HG03575 (cell line): ENCODE results near the gene PLA2G4C.
"Not testable (repeated sequence)": the region's sequence is repeated elsewhere in the genome, so short reads cannot be mapped to it uniquely, and the experiment has no call there.

Experiments
- ATAC-seq: cut with Tn5 transposase; IDR thresholded peaks from one replicate; pipeline ENCODE4 v1.9.1; 2021; ENCODE audit not compliant: unreplicated experiment, insufficient number of reproducible peaks, low FRiP score; ENCODE audit errors: extremely low read depth

PLA2G4C gene

DNA sequence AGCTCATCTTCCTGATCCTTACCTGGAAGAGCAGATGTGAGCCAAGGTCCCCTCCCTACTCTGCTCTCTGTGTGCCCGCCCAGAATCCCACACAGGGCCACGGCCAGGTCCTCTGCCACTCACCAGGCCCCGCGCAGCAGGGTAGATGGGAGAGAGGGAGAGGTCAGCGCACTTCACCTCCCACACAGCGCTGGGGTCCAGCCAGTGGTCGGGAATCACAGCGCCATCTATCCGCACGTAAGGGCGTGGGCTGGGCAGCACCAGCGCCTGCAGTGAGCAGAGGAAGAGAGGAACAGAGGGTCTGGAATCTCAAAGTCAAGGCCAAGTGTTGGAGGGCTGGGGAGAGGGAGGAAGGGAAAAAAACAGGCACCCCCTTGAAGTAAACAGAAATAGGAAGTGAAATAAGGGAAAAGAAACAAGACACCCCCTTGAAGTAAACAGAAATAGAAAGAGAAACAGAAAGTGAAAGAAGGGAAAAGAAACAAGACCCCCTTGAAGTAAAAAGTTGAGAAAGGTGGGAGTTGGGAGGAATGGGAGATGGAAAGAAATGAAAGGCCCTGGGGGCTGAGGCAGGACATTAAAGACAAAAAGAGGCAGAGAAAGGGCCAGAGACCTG lies 7.0 kb upstream of the PLA2G4C start:
- no peak for ATAC-seq

DNA sequence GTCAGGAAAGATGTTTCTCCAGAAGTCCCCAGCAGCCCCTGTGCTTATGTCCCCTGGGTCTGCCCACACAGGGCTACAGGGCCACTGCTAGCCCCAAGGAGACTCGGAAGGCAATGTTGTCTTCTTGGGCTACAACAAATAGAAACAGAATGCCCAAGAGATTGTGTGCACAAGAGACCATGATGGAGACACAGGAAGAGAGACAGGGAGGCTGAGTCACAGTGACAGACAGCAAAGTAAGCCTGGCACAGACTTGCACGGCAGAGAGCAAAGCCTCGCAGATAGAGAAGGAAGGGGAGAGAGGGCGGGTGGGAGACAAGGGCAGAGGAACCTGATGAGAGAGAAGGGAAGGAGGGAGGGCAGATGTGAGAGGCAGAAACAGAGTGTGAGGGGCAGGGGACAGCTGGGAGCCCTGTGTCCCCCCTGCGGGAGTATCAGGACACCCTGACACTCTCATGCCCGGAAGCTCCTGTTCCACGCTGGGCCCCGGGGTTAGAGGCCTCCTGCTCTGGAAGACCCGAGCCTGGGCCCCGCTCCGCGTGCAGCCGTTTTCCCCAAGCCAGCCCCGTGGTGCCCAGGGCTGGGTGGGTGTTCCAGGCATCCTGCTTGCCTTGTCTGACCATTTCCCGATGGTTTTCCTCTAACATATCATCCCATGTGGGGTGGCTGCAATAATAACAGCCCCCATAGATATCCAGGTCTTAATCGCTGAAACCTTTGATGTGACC lies 2.7 kb upstream of the PLA2G4C start:
- ATAC-seq: no peak

DNA sequence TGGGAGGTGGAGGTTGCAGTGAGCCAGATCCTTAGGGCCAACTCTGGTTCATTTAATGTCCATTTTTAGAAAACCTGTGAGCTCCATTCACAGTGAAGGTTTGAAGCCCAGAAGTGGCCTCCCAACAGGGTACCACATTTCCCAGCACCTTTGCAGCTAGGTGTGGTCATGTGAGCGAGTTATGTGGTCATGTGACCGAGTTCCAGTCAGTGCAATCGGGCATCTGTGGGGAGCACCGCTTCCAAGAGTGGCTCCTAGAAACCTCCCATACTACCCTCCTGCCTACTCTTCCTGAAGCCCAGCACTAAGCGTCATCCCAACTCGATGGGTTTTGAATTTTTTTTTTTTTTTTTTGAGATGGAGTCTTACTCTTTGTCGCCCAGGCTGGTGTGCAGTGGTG lies 663 bp upstream of the PLA2G4C start:
- ATAC-seq: no peak

DNA sequence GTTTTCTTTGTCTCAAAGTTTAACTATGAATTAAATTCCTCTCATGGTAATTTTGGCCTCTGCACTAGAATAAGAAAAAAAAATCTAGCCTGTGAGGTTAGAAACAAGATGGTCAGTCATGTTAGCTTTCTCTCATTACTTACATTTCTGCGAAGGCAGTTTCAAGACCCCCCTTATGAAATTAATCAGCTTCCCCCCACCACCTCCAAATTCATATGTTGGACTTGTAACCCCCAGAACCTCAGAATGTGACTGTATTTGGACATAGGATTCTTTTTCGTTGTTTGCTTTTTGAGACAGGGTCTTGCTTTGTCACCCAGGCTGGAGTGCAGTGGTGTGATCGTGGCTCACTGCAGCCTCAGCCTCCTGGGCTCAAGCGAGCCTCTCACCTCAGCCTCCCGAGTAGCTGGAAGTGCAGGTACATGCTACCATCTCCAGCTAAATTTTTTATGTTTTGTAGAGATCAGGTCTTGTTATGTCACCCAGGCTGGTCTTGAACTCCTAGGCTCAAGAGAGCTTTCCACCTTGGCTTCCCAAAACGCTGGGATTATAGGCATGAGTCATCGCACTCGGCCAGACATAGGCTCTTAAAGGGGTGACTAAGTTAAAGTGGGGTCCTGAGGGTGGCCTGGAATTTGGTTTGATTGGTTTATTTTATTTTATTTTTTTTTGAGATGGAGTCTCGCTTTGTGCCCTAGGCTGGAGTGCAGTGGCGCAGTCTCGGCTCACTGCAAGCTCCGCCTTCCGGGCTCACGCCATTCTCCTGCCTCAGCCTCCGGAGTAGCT lies 1.4 kb downstream of the PLA2G4C start:
- no peak for ATAC-seq

DNA sequence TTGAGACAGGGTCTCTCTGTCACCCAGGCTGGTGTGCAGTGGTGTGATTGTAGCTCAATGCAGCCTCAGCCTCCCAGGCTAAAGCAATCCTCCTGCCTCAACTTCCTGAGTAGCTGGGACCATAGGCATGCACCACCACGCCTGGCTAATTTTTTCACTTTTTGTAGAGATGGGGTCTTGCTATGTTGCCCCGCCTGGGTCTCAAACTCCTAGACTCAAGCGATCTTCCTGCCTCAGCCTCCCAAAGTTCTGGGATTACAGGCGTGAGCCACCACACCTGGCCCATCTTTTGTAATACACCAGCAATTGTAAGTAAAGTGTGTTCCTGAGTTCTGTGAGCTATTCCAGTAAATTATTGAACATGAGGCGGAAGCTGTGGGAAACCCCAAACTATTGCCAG lies 6.7 kb downstream of the PLA2G4C start:
- no peak for ATAC-seq

DNA sequence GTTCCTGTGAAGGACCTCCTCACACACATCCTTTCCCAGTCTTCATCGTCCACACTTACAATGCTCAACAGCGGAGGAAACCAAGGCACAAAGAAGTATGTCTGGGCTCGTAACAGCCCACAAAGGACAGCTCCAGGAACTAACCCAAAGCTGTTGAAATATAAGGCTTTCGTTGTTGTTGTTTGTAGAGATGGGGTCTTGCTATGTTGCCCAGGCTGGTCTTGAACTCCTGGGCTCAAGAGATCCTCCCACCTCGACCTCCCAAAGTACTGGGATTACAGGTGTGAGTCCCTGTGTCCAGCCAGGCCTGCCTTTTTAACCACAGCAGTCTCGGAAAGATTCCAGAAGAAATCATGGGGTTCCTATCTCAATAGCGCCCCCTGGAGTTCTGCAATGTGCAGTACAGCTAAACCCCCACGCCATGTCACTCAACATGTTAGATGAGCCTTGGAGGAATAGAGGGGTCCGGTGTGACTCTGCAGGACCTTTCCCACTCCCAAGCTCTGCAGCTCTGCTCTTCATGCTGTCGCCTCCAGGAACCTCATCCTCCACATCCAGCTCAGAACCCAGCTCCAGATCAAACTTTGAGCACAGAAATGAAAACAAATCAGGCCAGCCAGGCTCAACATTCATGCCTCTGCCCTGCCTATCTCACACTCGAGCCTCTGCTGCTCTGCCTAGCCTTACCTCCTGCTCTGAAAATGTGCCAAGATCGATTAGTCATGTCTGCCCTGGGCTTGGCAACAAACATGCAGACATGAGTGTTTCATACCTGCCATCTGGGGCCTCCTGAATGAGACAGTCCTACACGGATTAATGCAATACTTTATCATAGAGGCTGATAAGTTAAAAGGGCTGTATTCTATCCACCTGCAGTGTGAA lies 7.5 kb downstream of the PLA2G4C start:
- ATAC-seq: no peak

DNA sequence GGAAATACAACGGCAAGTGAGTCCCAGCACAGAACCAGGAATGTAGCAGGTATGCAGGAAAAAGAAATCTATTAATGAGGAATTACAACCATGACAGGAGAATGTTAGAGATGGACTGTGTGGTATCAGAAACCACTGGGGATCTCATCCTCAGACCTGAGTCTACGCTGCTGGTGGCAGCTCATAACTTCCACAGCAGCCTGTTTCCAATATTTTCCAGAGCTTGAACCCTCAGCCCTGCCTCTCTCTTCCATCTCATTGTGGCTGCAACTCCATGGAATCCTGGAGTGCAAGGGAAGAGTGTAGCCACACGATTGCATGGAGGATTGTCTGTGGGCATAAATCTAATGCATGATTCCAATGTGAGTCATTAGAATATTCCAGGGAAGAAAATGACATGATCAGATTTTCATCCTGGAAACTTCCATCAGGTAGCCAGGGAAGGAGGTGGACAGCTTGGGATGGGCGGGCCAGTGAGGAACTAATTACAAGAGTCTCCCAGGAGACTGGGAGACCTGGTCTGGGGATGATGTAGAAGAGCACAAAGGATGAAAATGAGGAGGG lies 14.9 kb downstream of the PLA2G4C start:
- ATAC-seq: no peak

DNA sequence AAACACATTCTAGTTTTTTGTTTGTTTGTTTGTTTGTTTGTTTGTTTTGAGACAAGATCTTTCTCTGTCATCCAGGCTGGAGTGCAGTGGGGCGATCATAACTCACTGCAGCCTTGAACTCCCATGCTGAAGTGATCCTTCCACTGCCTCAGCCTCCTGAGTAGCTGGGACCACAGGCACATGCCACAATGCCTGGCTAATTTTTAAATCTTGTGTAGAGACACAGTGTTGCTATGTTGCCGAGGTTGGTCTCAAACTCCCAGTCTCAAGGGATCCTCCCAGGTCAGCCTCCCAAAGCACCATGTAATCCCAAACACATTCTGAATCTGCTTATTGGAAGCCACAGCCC lies 15.8 kb downstream of the PLA2G4C start:
- ATAC-seq: no peak

DNA sequence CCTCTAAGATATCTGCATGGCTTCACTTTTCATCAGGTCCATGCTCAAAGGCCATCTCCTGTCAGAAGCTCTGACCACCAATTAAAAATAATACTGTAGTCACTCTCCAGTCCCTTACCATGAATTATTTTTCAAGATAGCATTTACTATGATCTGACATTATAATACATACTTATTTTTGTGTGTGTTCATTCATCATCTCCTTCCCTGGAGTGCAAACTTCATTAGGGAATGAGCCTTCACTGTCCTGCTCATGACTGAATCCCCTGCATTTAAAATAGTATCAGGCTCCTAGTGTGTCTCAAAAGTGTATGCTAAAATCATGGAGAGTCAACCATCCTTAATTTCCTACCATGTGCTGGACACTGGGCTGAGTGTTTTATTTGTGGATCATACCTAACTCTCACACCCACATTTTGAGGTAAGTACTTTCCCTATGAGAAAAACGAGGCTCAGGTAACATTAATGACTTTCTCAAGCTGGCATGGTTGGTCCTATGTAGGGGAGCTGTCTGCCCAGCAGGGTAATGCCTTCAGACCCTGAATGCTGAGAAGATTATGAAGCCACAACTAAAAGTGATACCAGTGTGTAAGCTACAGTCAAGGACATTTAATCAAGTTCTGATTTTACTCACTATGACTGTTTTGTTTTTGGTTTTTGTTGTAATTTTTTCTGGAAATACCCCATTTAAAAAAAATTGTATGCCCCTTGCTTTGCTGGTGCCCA lies 16.3 kb downstream of the PLA2G4C start:
- no peak for ATAC-seq

DNA sequence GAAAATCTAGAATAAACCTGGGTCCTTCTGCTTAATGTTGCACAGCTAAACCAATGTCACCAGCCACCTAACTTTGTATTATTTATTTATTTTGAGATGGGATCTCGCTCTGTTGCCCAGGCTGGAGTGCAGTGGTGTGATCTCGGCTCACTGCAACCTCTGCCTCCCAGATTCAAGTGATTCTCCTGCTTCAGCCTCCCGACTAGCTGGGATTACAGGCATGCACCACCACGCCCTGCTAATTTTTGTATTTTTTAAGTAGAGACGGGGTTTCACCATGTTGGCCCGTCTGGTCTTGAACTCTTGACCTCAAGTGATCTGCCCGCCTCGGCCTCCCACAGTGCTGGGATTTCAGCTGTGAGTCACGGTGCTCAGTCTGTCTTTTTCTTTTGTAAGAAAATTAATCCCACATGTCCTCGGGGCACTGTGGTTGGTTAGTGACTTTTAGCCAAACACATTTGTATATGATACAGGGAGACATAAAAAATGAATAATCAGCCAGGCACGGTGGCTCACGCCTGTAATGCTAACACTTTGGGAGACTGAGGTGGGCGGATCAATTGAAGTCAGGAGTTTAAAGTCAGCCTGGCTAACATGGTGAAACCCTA lies 19.4 kb downstream of the PLA2G4C start:
- not testable (repeated sequence) for ATAC-seq

DNA sequence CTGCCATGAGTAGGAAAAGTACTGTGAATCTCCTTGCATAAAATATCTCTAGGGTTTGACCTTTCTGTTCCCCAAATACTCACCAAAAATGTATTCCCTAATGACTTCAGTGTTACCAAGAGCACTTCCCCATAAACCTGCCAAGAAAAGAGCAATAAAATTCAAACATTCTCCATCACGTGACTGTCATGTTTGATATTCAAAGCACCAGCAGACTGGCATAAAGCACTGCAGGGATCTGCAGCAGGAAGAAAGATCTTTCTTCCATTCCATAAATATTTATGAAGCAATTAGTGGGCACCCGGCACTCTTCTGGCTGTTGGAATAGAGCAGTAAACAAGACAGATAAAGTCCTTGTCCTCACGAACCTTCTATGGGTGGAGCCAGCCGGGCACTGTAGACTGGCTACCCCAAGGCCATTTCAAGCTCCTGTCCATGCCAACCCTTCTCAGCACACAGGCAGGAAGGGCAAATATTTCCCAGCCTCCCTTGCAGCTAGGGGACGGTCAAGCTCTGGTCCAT lies 20.3 kb downstream of the PLA2G4C start:
- ATAC-seq: no peak

DNA sequence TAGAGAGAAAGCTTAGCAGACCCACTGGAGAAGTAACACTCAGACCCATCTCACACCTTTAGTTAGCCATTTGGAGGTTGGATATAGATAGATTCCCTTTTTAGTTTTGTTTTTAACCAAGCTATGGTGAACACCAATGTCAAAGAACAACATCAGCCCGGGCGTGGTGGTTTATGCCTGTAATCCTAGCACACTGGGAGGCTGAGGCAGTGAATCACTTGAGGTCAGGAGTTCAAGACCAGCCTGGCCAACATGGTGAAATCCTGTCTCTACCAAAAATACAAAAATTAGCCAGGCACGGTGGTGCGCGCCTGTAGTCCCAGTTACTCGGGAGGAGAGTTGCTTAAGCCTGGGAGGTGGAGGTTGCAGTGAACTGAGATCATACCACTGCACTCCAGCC lies 21.6 kb downstream of the PLA2G4C start:
- not testable (repeated sequence) for ATAC-seq

DNA sequence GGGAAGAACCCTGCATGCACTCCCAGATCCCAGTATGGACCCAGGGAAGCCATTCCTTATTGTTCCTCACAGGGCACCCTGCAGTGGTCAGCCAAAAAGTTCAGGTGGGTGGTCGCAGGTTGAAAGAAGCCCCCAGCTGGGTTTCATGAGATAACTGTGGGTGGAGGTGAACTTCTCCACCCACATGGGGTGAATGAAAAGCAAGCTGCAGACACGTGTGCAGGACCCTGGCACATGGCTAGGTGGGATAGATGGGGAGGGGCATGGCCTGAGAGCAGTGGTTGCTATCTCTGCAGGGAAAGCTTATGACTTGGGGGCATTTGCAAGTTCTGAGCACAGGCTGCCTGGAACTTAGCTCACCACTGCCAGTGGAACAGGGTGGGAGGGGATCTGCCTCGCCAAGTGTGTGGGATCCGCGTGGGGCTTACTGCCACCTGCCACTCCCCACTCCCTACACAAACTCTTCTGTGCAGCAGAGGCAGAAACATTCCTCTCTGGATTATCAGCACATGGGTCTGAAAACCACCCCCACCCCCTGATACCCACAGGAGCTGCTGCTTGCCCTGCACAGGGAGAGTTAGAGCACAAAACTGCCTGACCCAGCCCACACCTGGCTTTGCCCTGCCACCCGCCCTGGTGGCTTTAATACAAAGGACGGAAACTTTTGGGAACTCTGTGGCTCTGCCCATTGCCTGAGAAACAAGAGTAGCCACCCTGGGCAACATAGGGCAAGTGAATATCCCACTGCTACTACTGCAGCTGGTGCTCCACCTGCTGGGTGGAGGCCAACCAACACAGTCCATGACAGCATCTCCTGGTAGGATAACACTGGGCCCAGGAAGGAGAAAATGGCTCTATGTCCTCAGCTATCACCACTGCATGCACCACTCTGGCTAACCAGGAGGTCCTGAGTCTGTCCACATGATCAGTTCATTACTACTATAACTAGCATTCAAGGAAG lies 24.4 kb downstream of the PLA2G4C start:
- no peak for ATAC-seq

DNA sequence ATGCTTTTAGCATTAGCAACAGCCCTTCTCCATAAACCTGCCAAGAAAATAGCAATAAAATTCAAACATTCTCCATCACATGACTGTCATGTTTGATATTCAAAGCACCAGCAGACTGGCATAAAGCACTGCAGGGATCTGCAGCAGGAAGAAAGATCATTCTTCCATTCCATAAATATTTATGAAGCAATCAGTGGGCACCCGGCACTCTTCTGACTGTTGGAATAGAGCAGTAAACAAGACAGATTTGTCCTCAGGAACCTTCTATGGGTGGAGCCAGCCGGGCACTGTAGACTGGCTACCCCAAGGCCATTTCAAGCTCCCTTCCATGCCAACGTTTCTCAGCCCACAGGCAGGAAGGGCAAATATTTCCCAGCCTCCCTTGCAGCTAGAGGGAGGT lies 25.5 kb downstream of the PLA2G4C start:
- ATAC-seq: no peak

DNA sequence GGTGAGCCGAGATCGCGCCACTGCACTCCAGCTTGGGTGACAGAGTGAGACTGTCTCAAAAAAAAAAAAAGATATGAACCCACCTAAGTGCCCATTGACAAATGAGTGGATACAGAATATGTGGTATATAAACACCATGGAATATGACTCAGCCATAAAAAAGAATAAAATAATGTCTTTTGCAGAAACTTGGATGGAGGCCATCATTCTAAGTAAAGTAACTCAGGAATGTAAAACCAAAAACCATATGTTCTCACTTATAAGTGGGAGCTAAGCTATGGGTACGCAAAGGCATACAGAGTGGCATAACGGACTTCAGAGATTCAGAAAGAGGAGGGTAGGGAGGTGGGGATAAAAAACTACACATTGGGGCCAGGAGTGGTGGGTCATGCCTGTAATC lies 29.5 kb downstream of the PLA2G4C start:
- ATAC-seq: no peak

DNA sequence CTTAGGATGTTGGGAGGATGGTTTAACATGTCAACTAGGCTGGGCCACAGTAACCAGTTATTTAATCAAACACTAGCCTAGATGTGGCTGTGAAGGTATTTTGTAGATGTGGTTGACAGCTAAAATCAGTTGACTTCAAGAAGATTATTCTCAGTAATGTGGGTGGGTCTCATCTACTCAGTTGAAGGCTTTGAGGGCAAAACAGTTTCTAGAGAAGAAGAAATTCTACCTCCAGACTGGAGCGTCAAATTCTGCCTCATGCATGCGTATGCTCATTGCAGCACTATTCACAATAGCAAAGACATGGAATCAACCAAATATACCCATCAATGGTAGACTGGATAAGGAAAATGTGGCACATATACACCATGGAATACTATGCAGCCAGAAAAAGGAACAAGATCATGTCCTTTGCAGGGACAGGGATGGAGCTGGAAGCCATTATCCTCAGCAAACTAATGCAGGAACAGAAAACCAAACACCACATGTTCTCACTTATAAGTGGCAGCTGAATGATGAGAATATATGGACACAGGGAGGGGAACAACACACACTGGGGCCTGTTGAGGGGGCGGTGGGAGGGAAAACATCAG lies 40.3 kb downstream of the PLA2G4C start:
- not testable (repeated sequence) for ATAC-seq
